ENCODE measurements around the gene TWF2.

Gene TWF2

DNA sequence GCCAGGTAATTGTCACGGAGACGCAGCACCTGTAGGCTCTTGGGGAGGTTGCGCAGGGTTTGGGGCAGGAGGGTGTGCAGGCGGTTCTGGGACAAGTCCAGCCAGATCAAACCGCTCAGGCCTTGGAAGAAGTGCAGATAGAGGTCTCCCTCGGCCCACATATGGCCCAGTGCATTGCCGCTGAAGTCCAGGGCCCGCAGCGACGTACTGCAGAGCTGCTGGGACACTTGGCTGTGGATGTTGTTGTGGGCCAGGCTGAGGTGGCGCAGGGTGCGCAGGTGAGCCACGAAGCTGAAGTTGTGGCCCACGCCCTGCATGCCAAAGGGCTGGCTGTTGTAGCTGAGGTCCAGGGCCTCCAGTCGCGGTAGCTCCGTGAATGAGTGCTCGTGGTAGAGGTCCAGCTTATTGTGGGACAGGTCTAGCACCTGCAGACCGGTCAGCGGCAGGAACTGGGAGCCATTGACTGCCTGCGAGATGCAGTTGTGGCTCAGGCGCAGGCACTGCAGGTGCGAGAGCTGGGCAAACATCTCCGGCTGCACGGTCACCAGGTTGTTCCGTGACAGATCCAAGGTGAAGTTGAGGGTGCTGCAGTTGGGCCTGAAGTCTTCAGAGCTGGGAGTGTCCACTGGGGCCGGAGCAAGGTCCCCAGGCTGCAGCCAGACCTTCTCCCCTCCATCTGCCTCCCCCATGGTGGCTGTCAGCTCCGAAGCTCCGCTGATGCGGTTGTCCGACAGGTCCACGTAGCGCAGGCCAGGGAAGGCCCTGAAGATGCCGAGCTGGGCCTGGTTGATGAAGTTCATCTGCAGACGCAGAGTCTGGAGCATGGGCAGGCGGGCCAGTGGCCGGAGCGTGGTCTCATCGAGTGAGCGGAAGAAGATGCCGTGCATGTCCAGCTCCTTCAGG, 16.4 kb downstream of the TWF2 start:
- no peak for DNase-seq (ENCODE audit: low read depth)

DNA sequence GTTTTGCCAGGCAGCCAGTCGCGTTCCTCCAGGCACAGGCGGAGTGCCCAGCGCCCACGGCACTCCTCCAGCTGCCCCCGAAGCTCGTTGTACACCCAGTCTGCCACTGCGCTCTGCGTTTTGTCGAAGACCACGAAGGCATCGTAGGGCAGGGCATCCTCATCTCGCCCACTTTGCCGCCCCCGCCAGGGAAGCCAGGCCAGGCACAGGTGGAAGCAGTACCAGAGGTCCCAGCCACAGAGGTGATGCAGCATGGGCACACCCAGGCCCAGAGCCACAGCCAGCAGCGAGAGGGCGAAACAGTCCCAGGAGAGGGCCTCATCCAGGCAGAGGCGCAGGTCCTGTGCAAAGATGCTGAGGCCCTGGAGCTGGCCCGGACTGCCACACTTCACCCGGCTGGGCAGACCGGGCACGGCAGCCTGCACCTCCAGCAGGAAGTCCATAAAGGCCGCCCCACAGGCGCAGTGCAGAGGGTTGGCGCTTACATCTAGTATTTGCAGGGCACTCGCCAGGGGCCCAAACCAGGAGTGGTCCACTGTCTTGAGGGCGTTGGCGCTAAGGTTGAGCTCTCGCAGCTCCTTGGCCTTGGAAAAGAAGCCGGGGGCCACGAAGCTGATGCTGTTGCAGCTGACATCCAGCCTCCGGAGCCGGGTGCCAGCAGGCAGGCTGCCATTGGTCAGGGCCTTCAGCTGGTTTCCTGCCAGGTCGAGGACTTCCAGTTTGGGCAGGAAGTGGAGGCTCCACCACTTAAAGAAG, 17.2 kb downstream of the TWF2 start:
- DNase-seq (ENCODE audit: low read depth), result peak; percentile 60

DNA sequence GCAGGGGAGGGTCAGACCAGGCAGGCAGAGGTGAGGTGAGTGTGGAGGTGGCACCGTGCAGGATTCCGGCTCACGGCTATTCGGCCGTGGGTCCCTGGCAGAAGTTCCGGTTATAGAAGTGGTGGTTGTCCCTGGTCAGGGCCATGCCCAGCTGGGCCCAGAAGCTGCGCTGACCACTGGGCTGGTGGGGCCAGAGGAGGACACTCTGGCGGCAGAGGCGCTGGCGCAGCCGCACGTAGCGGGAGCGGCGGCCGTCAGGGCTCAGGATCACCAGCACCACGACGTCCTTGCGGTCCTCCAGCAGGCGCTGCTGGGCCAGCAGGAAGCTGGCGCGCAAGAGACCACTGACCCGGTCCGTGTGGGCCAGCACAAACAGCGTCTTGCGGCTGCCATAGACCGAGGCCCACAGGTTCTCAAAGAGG, 17.8 kb downstream of the TWF2 start:
- no peak for DNase-seq (ENCODE audit: low read depth)

DNA sequence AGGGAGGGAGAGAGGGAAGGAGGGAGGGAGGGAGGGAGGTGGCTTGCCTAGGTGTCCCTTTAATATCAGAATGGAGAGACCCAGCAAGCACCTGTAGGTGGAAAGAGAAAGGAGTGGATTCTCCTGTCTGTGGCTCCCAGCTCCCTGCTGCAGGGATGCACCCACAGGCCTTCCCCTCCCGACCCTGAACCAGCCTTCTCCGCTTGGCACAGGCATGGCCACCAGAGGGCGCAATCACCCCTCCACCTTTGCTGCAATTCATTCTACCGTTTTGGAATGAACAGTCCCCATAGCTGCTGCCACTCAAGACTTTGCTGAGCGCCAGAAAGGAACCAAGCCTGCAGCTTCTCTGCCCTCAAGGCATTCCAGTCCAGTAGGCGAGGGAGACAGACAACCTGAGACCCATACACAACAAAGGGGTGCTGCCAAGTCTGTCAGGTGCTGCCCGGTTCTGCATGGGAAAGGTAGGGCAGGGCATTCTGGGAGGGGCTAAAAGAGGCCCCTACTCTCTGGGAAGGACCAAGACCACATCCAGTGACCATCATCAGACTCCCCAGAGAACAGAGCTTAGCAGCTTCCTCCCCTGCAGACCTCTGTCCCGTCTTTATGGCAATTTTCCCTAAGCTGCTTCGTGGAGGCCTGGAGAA, 18.5 kb downstream of the TWF2 start:
- peak; percentile 76 for DNase-seq (ENCODE audit: low read depth)

DNA sequence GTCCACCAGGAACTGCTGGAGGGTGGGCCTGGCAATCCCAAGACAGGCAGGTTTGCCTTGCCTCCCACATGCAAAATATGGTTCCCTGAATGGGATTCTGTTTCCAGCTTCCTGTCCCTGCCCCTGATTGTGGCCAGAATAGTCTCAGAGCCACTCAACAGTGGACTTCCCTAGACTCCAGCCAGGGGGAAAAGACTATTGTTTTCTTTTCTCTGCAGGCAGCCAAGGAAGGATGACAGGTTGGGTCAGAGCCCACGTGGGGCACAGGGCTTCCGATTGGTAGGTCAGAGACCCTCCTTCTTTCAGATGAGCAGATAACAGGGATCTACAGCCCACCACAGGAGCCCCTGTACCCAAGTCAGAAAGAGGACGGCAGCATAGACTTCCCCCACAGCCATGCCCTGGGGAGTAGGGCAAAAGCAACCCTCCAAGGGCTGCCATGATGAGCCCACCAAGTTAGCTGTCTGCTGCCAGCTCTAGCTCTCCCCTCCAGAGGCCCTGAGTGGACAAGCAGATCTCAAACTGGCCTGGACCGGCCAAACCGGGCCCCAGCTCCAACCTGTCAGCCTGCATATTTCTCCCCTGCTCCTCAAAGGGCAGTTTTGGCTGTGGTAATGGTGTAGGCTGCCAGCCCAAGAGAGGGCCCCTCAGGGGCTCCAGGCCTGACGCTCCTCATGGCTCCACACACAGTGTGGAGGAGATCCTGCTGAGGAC, 19.9 kb downstream of the TWF2 start:
- no peak for DNase-seq (ENCODE audit: low read depth)

DNA sequence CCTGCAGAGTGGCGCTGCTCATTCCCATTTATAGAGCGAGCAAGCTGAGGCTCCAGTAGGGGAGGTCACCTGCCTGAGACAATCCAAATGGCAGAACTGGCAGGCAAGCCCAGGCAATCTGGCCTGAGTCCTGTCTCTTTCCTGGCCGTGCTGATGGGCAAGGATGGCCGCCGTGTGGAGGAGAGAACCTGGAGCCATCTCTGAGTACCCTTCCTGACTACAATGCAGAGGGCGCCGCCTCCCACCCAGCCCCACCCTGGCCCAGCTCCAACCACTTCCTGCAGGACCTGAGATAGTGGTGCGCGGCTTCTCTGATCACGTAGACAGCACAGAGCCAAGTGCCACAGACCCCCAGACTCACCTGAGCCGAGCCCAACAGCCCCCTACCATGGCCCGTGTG, 20.5 kb downstream of the TWF2 start:
- DNase-seq (ENCODE audit: low read depth), result no peak

DNA sequence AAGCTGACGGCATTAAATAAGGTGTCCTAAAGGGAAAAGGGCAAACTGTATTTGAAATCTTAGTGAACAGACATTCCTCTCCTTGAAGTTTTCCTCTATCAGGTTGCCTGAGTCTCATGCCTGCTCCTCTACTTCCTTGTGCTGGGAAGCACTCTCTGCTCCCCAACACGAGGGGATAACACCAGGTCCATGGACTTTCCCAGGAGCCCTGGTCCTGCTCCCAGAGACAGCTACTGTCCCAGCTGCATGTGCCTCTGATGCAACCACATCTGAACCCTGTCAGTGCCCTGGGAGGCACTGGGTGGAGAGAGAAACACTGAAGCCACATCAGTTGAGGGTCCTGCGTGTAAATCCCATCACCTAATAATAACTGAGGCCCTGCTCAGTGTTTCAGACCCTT, 20.9 kb downstream of the TWF2 start:
- DNase-seq (ENCODE audit: low read depth), result no peak

DNA sequence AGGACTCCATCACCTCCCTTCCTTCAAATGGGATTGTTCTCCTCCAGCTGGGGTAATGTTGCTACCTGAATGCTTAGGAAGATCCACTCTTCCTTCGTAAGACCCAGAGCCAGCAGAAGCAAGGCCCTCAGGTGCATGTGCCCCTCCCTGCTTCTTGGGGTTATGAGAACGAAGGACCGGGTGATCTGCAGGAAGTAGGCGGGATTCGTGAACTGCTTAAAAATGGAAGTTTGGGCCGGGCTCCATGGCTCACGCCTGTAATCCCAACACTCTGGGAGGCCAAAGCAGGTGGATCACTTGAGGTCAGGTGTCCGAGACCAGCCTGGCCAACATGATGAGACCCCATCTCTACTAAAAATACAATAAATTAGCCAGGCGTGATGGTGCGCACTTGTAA, 21.6 kb downstream of the TWF2 start:
- DNase-seq (ENCODE audit: low read depth), result no peak

DNA sequence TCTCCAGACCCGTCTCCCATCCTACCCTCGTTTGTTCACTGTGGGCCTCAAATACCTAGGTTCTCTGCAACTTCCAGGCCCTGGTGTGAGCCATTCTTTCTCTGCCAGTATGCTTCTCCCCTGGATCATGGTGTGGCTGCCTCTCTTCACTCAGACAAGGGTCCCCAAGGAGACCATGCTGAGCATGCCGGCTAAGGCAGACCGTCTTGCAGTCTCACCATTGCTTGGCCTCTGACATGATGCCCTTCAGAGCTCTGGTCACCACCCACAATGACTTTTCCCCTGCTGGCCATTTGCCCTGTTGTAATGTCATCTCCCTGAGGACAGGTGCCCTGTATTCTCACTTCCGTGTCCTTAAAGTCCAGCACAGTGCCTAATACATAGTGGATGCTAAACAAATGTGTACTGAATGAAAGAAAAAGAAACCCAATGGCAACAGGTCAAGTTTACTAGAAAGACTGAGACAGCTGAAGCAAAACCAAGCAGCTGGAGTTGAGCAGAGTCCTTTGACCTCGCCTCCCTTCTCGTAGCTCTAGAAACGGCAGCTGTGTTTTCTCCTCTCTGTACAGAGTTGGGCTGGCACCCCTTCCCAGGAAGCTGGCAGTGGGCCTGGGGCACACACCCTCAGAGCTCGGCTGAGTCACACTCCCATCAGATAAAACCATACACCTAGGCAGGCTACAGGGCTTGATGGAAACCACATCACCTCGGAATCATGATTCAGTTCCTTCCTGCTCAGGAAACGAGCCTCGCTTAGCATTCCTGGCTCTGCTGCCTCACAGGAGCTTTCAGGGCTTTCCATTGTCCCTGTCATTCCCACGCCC, 22.2 kb downstream of the TWF2 start:
- peak; percentile 64 for DNase-seq (ENCODE audit: low read depth)

DNA sequence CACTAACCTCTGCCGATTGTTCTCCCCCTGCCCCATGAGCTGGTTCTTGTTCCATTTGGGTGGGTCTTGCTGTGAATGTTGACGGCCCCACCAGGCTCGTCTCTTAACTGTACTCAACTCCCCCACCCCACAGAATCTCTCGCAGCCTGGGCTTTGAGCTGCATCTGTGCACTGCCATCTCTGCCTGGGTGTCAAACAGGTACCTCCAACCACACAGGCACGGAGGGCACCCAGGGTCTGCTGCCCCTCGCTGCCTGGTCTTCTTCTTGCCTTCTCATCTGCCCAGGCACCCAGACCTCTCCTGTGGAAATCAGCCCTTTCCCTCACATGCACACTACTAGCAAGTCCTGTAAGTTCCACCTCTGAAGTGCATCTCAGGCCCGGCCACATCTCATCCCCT, 23.6 kb downstream of the TWF2 start:
- no peak for DNase-seq (ENCODE audit: low read depth)

DNA sequence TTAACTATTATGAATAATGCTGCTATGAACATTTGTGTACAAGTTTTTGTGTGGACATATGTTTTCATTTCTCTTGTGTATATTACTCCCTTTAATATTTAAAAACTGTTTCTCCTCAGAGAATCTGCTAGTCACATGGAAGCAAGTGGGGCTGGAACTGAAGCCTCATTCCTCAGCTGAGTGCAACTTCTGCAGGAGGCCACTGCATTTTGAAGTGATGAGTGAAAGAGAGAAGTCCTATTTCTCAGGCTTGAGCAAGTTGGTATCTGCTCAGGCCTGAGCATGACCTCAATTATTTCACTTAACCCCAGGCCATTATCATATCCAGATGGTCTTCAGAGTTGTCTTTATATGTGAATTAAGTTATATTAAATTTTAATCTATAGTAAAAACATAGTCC, 25.1 kb downstream of the TWF2 start:
- DNase-seq (ENCODE audit: low read depth), result no peak

DNA sequence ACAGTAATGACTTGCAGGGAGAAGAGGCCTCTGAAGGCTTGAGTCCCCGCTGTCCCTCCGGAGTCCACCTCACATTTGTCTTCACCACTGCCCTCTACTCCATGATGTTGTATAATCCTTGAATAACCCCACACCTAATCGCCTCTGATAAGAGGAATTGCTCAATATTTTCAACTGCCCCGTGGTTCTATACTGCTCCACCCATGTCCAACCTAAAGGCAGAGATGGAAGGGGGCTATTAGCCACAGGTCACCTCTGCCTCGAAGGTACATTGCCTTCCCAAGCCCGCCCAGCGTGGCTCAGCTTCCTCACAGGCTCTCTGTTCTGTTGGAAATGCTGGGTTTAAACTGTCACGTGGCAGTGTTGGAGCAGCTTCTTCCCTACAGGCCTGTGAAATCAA, 26.0 kb downstream of the TWF2 start:
- no peak for DNase-seq (ENCODE audit: low read depth)

DNA sequence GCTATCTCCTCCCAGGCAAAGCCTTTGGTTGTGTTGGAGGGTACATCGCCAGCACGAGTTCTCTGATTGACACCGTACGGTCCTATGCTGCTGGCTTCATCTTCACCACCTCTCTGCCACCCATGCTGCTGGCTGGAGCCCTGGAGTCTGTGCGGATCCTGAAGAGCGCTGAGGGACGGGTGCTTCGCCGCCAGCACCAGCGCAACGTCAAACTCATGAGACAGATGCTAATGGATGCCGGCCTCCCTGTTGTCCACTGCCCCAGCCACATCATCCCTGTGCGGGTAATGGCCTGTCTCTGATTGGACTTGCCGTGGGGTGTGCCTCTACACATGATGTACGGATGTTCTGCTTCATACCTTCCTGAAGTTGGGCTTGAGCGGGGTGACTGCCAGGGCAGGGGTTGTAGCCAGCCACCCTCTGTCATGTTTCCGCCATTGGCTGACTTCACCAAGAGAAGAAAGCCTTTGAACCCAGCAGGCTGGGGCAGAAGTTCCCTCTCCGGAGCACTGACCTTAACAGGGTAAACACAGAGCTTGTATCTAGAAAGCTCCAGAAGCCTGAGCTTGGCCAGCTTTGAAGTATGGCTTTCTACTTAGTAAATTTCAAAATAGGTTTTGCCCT, 27.6 kb downstream of the TWF2 start:
- no peak for DNase-seq (ENCODE audit: low read depth)

DNA sequence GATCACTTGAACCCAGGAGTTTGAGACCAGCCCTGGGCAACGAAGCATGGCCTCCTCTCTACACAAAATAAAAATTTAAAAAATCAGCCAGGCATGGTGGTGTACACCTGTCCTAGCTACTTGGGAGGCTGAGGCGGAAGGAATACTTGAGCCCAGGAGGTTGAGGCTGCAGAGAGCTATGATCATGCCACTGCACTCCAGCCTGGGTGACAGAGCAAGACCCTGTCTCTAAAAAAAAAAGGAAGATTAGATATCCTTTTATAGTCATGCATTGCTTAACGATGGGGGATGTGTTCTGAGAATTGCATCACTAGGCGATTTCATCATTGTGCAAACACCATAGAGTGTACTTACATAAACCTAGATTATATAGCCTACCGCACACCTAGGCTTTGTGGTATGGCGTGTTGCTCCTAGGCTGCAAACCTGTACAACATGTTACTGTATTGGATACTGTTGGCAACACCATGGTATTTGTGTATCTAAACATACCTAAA, 28.4 kb downstream of the TWF2 start:
- DNase-seq (ENCODE audit: low read depth), result no peak

DNA sequence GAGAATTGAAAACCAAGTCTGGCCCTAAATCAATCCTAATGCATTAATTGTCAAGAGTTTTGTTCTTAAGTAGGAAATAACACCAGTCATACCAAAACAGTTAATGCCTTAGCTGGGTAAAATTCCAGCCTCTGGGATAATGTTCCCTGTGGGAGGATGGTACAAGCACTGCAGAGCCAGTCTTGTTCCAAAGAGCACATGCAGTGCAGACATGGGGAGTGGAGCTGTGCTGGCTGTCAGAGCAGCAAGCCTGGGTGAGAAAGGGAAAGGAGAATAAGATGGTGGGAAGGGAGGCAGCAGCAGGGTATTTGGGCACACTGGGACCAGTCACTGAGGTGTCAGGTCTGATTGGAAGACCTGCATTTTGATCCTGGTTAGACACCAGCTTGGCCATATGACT, 28.9 kb downstream of the TWF2 start:
- DNase-seq (ENCODE audit: low read depth), result no peak

DNA sequence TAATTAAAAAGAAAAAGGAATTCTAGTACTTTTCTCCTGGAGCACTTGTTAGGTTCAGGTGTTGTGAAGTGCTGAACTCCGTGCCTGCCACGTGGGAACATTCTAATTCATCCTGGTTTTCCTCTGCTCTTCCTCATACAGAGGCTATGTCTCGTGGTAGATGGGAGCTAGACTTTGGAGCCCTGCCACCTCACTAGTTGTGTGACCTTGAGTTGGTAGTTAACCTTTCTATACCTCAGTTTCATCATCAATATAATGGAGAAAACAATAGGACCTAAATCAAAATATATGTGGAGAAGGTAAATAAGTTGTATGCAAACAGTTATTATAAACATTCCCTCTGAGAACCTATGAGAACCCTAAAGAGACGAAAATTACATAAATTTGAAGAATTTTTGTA, 30.4 kb downstream of the TWF2 start:
- DNase-seq (ENCODE audit: low read depth), result no peak

DNA sequence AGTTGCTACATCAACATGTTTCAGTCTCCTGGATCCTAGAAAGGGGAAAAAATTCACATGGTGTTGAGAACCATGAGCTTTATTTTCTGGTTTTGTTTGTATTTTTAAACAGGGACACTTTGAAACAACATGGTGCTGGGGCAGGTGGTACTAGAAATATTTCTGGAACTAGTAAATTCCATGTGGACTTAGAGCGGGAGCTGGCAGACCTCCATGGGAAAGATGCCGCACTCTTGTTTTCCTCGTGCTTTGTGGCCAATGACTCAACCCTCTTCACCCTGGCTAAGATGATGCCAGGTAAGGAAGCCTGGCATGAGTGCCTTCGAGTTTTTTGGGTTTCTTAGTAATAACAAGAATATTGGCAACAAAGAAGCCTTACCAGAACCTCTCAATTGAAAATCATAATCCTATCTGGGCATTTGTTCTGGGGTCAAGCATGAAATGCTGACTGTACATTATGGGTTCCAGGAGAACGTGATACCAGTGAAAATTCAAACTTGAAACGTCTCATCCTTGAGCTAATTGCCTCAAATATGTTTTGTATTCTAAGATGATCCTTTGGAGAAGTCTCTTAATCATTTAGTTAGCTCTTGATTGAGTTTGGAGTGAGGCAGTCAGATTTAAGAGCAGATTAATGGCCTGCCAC, 33.1 kb downstream of the TWF2 start:
- DNase-seq (ENCODE audit: low read depth), result no peak

DNA sequence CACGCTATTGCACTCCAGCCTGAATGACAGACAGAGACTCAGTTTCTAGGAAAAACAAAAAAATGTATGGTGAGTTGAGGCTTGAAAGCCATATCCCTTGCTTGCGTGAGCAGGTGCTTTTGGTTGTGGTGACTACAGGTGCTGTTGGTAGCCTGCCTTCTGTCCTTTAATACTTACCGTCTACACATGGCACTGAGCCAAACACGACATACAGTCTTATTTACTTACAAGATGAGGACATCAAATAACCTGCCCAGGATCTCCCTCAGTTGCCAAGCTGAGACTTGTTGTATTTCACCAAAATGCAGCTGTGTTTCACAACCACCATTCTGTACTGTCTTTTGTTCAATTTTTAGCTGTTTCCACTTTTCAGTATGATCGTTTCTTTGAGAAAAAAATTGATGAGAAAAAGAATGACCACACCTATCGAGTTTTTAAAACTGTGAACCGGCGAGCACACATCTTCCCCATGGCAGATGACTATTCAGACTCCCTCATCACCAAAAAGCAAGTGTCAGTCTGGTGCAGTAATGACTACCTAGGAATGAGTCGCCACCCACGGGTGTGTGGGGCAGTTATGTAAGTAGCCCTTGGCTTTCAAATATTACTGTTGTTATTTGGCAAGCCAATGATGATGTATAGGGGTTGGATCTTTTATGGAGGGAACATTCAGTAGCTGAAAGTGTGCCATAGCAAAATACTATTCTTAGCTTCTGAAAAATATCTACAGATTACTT, 34.5 kb downstream of the TWF2 start:
- no peak for DNase-seq (ENCODE audit: low read depth)

DNA sequence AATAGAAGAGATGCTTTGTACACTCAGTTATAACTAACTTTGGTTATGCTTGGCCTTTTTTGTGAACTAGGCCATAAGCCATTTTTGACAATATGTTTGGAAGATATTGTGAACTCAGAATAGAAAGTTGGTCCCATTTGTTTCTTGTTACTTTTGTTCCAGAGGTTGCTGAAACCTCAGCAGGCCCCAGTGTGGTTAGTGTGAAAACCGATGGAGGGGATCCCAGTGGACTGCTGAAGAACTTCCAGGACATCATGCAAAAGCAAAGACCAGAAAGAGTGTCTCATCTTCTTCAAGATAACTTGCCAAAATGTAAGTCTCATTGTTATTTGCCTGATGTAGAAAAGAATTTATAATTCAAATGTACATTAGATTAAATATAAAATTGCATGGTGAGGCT, 35.3 kb downstream of the TWF2 start:
- no peak for DNase-seq (ENCODE audit: low read depth)
